Hepatocyte (in vitro differentiated cells): Measurements from ENCODE around the gene GRK6.

Experiments used
- EZH2 ChIP-seq: fragments of 200-600 bp; sonication (generic); IDR thresholded peaks from 2 replicates; pipeline ENCODE4 v1.6.1; 2016; ENCODE audit warnings: antibody characterized with exemption, mild to moderate bottlenecking, borderline replicate concordance
- EZH2phosphoT487 ChIP-seq: fragments of 200-600 bp; sonication (generic); IDR thresholded peaks from one replicate; pipeline ENCODE4 v1.6.1; 2018; ENCODE audit warnings: antibody characterized with exemption, mild to moderate bottlenecking, low read depth, moderate library complexity; ENCODE audit not compliant: unreplicated experiment, severe bottlenecking
- TF ChIP-seq, protein P1 (sequence below): fragments of 200-600 bp; sonication (generic); IDR thresholded peaks from 2 replicates; pipeline ENCODE4 v1.5.1; 2016; ENCODE audit warnings: antibody characterized with exemption, mild to moderate bottlenecking; ENCODE audit not compliant: poor library complexity

DNA sequence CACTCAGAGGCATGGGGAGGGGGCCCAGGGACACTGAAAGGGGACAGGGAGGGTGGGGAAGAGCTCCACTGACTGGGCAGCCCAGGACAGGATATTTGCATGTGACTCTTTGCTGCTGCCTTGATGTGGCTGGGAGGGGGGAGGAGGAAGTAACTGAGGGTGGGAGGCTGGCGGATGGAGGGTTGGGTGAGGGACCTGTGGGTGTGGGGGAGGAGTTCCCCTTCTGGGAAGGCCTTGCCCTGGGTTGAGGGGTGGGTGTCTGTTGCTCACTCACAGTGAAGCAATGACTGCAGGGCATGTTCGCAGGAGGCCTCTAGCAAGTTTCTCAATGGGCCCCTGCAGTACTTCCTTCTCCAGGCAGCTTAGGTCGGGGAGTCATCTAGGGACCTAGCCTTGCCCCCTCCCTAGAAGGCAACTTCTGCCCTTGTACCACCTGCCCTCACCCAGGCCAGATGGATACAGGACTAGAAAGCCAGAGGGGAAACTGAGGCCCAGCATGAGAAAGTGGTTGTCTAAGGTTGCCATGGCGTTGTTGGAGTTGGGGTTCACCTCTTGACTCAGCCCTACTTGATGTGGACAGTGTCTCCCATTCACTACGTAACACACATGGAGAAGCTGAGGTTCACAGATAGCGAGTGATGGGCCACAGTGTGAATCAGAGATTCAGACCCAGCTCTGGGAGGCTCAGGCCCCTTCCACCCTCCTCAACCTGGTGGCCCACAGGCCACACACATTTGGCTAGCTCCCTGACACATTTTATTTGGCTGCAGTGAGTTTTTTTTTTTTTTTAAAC, 3.0 kb downstream of the GRK6 start:
- TF ChIP-seq, protein P1, sequence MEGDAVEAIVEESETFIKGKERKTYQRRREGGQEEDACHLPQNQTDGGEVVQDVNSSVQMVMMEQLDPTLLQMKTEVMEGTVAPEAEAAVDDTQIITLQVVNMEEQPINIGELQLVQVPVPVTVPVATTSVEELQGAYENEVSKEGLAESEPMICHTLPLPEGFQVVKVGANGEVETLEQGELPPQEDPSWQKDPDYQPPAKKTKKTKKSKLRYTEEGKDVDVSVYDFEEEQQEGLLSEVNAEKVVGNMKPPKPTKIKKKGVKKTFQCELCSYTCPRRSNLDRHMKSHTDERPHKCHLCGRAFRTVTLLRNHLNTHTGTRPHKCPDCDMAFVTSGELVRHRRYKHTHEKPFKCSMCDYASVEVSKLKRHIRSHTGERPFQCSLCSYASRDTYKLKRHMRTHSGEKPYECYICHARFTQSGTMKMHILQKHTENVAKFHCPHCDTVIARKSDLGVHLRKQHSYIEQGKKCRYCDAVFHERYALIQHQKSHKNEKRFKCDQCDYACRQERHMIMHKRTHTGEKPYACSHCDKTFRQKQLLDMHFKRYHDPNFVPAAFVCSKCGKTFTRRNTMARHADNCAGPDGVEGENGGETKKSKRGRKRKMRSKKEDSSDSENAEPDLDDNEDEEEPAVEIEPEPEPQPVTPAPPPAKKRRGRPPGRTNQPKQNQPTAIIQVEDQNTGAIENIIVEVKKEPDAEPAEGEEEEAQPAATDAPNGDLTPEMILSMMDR = no peak
- TF ChIP-seq EZH2 (no peak), EZH2phosphoT487 (no peak)
